ENCODE results near the gene KRT71. TPM values are rescaled to one million over a fixed set of nuclear protein-coding genes. Genes with fewer than 3 reads are reported as not detected.

KRT71 gene
- total and polyA plus RNA-seq, 2 of the 8 experiments (the other 6 are each of a cell fraction or from before 2014, with no cell fraction given): not detected

- H3K4me1 ChIP-seq (replicated peaks in 1 of 4; ENCODE audit: control insufficient read depth in 3 of 4, insufficient read depth in 4 of 4, low read length in 3 of 4): no peaks in the 10 kb centered on the region
- H3K27me3 ChIP-seq (replicated peaks in 1 of 4; ENCODE audit: control insufficient read depth in 3 of 4, extremely low read depth in 1 of 4, insufficient read depth in 3 of 4, low read length in 3 of 4): no peaks in the 10 kb centered on the region
- H3K23ac ChIP-seq (ENCODE audit: insufficient read length): no peak overlapping the region
- no peaks in the 10 kb centered on the region for H4K20me1 ChIP-seq (replicated peaks in 1 of 2; ENCODE audit: control insufficient read depth in 1 of 2, insufficient read depth in 2 of 2, low read length in 2 of 2)
- no peak overlapping the region for H2BK5ac ChIP-seq (ENCODE audit: low read depth, low read length)
- no peaks in the 10 kb centered on the region for H3K79me1 ChIP-seq (ENCODE audit: low read depth, low read length)
- no peak overlapping the region for H3K4ac ChIP-seq (replicated peaks; ENCODE audit: insufficient read length, low read depth, low read length)
- H3K27ac ChIP-seq (ENCODE audit: low read depth, low read length): no peak overlapping the region
- ChIA-PET POLR2A (ENCODE audit: partially characterized antibody) (no interaction called here), CTCF (ENCODE audit: partially characterized antibody) (interaction anchor here (0.7 to 4.8 kb wide), 17 partner anchors 9 to 368 kb away, joined by 3 to 36 read pairs (median 5); partner anchors contain the start of genes KRT5, KRT6A and KRT74)
- DNase-seq (ENCODE audit: low read depth in 1 of 2, low spot score in 2 of 2) (no peak), FAIRE-seq (no peak)
- no peak overlapping the region for H2AFZ ChIP-seq (ENCODE audit: low read length)
- no peak overlapping the region for H4K91ac ChIP-seq (replicated peaks; ENCODE audit: insufficient read length, low read length)
- no peak overlapping the region for H2BK12ac ChIP-seq (ENCODE audit: low read depth, low read length)
- peaks cover 2 to 6% of the 10 kb centered on the region in 2 experiments; a peak in 1 of 4 replicates for H3K9me3 ChIP-seq (ENCODE audit: insufficient read depth in 2 of 2, low read depth in 1 of 2, low read length in 1 of 2)
- H4K5ac ChIP-seq (ENCODE audit: insufficient read length, low read depth, low read length): no peak overlapping the region
- no peak overlapping the region for H4K8ac ChIP-seq (ENCODE audit: extremely low read depth, insufficient read depth, low read length)
- H3K79me2 ChIP-seq (ENCODE audit: control insufficient read depth in 1 of 2, insufficient read depth in 2 of 2, low read length in 2 of 2): no peaks in the 10 kb centered on the region
- H3K23me2 ChIP-seq (ENCODE audit: low read depth, low read length): no peaks in the 10 kb centered on the region; the same call in 1 of the 2 replicates
- WGBS, 2 experiments (ENCODE audit: extremely low coverage in 1 of 2, insufficient coverage in 1 of 2, insufficient read length in 1 of 2, insufficient replicate concordance in 2 of 2, low coverage in 1 of 2, low lambda C conversion rate in 2 of 2, missing lambda C conversion rate in 1 of 2): 96% methylated on average over 5 of the region's 5 CpGs; no CpG with 5 or more reads in 1 of the 2 experiments
- no peak overlapping the region for H2AK5ac ChIP-seq (ENCODE audit: low read depth, low read length)
- no peak overlapping the region for H3K14ac ChIP-seq (ENCODE audit: insufficient read length)
- H2BK20ac ChIP-seq (ENCODE audit: low read length): no peak overlapping the region
- no peak overlapping the region for H2BK15ac ChIP-seq (ENCODE audit: low read length)
- H3K18ac ChIP-seq (ENCODE audit: extremely low read depth, low read length): no peak overlapping the region
- H3K4me3 ChIP-seq (ENCODE audit: extremely low read depth in 1 of 4, insufficient read depth in 2 of 4, low read depth in 3 of 4, low read length in 4 of 4): no peak overlapping the region
- H3K56ac ChIP-seq (replicated peaks; ENCODE audit: insufficient read length, low read depth, low read length): no peak overlapping the region
- no peaks in the 10 kb centered on the region for H3K36me3 ChIP-seq (ENCODE audit: control insufficient read depth in 2 of 4, insufficient read depth in 4 of 4, low read length in 3 of 4)
- H2BK120ac ChIP-seq (replicated peaks; ENCODE audit: low read depth, low read length): no peak overlapping the region
- no peak overlapping the region for H3K9ac ChIP-seq (replicated peaks in 1 of 4; ENCODE audit: extremely low read depth in 1 of 4, low read depth in 3 of 4, low read length in 3 of 4)
- H3K4me2 ChIP-seq (ENCODE audit: insufficient read depth in 1 of 2, low read depth in 2 of 2, low read length in 2 of 2): no peak overlapping the region
- no peak for TF ChIP-seq POLR2AphosphoS5 (IDR thresholded peaks at IDR 0.05; ENCODE audit: low read depth, low read length)
- TF ChIP-seq ZNF274 (IDR thresholded peaks at IDR 0.05; ENCODE audit: borderline replicate concordance, extremely low read depth, low read length): no peak
- no peak for TF ChIP-seq TAF1 (IDR thresholded peaks at IDR 0.05; ENCODE audit: low read depth, low read length)
- no peak for TF ChIP-seq CBX5 (IDR thresholded peaks at IDR 0.05; ENCODE audit: low read depth, low read length)
- no peak for TF ChIP-seq GTF2F1 (IDR thresholded peaks at IDR 0.05; ENCODE audit: borderline replicate concordance, low read depth, low read length)
- TF ChIP-seq GABPA (IDR thresholded peaks at IDR 0.05; ENCODE audit: borderline replicate concordance, insufficient read depth, low read length): no peak
- TF ChIP-seq RXRA (IDR thresholded peaks at IDR 0.05; ENCODE audit: insufficient read depth, low read depth, low read length): no peak
- TF ChIP-seq NRF1 (IDR thresholded peaks at IDR 0.05; ENCODE audit: low read depth, low read length): no peak
- no peak for TF ChIP-seq EP300 (IDR thresholded peaks at IDR 0.05; ENCODE audit: borderline replicate concordance in 1 of 2, low read depth in 2 of 2, low read length in 2 of 2)
- TF ChIP-seq BRCA1 (IDR thresholded peaks at IDR 0.05; ENCODE audit: low read depth, low read length): no peak
- no peak for TF ChIP-seq POLR2A (IDR thresholded peaks at IDR 0.05; ENCODE audit: control extremely low read depth in 1 of 2, low read depth in 2 of 2, low read length in 2 of 2)
- TF ChIP-seq TBP (IDR thresholded peaks at IDR 0.05; ENCODE audit: low read depth, low read length): no peak
- no peak for TF ChIP-seq SP1 (IDR thresholded peaks at IDR 0.05; ENCODE audit: low read depth, low read length)
- TF ChIP-seq, protein P1, sequence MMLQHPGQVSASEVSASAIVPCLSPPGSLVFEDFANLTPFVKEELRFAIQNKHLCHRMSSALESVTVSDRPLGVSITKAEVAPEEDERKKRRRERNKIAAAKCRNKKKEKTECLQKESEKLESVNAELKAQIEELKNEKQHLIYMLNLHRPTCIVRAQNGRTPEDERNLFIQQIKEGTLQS (IDR thresholded peaks at IDR 0.05; ENCODE audit: insufficient read depth, low read depth, low read length): no peak
- TF ChIP-seq YY1 (IDR thresholded peaks at IDR 0.05; ENCODE audit: low read depth, low read length): no peak
Observed at GRCh38 chr12:52508211-52508610, 44.7 kb downstream of the KRT71 start.

Measured in H1 (cell line).